CD8-positive, alpha-beta memory T cell (primary cell): ENCODE measurements around the gene UNKL. TPM values are rescaled to one million over a fixed set of nuclear protein-coding genes. Genes with fewer than 3 reads are reported as not detected.
A peak's percentile ranks its signal among the peaks of the same experiment; 100 is the strongest.

ENCODE experiments used
- CTCF ChIA-PET: fragments of 350-600 bp; sonication (Branson Sonifier 250); formaldehyde crosslinking; loops from one replicate; lab custom pipeline; 2021; ENCODE audit warnings: antibody characterized with exemption; lab: Charles Lee
- POLR2A ChIA-PET: fragments of 350-600 bp; sonication (Branson Sonifier 250); formaldehyde crosslinking; loops from one replicate; lab custom pipeline; 2021; ENCODE audit warnings: antibody characterized with exemption; lab: Charles Lee
- DNase-seq, 5 donors: peaks; one replicate each; pipeline versions ENCODE4 v3.0.0 to v3.0.0-alpha.2; 2020 to 2022; ENCODE audit warnings: mixed read lengths in 1 of 5
- H3K27ac ChIP-seq: one replicate; pipeline ENCODE4 v1.7.0; 2013; ENCODE audit warnings: low read depth, mild to moderate bottlenecking, low read length, moderate library complexity
- H3K27me3 ChIP-seq: 2 replicates; pipeline ENCODE4 v1.7.0; 2013; ENCODE audit warnings: low read length, mild to moderate bottlenecking; ENCODE audit not compliant: insufficient read depth, poor library complexity, severe bottlenecking
- H3K36me3 ChIP-seq: 2 replicates; pipeline ENCODE4 v1.7.0; 2013; ENCODE audit warnings: mild to moderate bottlenecking, low read length, moderate library complexity; ENCODE audit not compliant: insufficient read depth
- H3K4me1 ChIP-seq: 2 replicates; pipeline ENCODE4 v1.7.0; 2013; ENCODE audit warnings: mild to moderate bottlenecking, low read length, moderate library complexity; ENCODE audit not compliant: insufficient read depth
- H3K4me3 ChIP-seq: 2 replicates; pipeline ENCODE4 v1.7.0; 2013; ENCODE audit warnings: mild to moderate bottlenecking, low read length
- H3K9me3 ChIP-seq: 2 replicates; pipeline ENCODE4 v1.7.0; 2013; ENCODE audit warnings: mild to moderate bottlenecking, low read length
- H3K27ac Mint-ChIP-seq, 8 donors: one replicate each; pipeline ENCODE4 v1.8.0; 2020 to 2021; ENCODE audit warnings: mixed read lengths in 8 of 8, mild to moderate bottlenecking in 6 of 8, inconsistent platforms in 3 of 8, moderate library complexity in 3 of 8
- H3K27me3 Mint-ChIP-seq, 2 donors: one replicate each; pipeline ENCODE4 v1.8.0; 2020 to 2021; ENCODE audit warnings: mixed read lengths in 2 of 2, mild to moderate bottlenecking in 1 of 2, moderate library complexity in 1 of 2
- H3K36me3 Mint-ChIP-seq, 3 donors: one replicate each; pipeline ENCODE4 v1.8.0; 2020 to 2021; ENCODE audit warnings: mixed read lengths in 3 of 3, inconsistent platforms in 1 of 3, mild to moderate bottlenecking in 1 of 3
- H3K4me1 Mint-ChIP-seq, 3 donors: one replicate each; pipeline ENCODE4 v1.8.0; 2020 to 2021; ENCODE audit warnings: mixed read lengths in 3 of 3, inconsistent platforms in 1 of 3, mild to moderate bottlenecking in 1 of 3
- H3K4me3 Mint-ChIP-seq, 7 donors: one replicate each; pipeline ENCODE4 v1.8.0; 2020 to 2021; ENCODE audit warnings: mixed read lengths in 7 of 7, mild to moderate bottlenecking in 6 of 7, moderate library complexity in 4 of 7, inconsistent platforms in 2 of 7
- H3K9me3 Mint-ChIP-seq, 5 donors: one replicate each; pipeline ENCODE4 v1.8.0; 2020 to 2022; ENCODE audit warnings: mixed read lengths in 5 of 5, mild to moderate bottlenecking in 3 of 5, moderate library complexity in 2 of 5, inconsistent platforms in 1 of 5
- polyA plus RNA-seq: library from polyadenylated mRNA; unstranded; fragments of 300-500 nt; fragmentation: Illumina TruSeq; gene quantifications from one replicate; pipeline ENCODE4 v1.2.3, GENCODE V29; 2021
- total RNA-seq, 2 experiments: library from RNA; stranded (reverse); gene quantifications; one replicate each; pipeline ENCODE4 v1.2.3, GENCODE V29; 2021

UNKL gene
- total and polyA plus RNA-seq, 3 experiments from 2014 or later = 8.1 to 38.0 (median 32.9) TPM

DNA sequence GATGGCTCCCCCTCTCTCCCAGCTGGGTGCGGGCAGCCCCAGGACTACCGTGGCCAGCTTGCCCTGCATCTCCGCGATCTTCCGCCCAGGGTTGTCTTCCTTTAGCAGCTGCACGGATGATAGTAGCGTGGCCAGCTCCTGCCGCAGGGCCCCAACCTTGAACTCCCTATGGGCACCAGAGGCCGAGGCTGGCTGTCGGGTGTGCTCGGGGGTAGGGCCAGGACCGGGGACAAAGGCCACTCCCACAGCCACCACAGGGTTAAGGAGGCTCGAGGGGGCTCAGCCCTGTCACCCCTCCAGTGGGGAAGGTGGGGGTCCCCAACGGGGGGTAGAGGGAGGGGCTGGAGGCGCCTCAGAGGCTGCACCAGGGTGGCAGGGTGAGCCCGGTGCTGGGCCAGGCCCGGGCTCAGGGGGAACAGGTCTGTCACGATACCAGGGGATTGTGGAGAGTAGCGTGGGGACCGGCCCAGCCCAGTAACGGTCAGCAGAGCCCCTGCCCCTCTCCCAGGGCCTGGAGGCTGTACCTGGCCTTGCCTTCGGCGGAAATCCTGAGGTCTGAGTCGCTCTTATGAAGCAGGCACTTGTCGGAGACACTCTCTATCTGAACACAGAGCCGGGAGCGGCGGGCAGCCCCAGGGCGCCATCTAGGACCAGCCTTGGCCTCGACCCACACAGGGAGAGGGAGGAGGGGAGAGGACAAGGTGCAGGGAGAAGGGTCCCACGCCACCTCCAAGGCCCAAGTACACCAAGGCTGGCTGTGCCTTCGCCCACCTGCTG is 21.6 kb upstream of the UNKL start:
- H3K27ac ChIP-seq = no peak overlapping the region
- POLR2A ChIA-PET = no interaction called here
- no peaks in the 10 kb centered on the region for H3K27me3 ChIP-seq
- H3K27me3 Mint-ChIP-seq = no peaks in the 10 kb centered on the region
- H3K4me1 ChIP-seq = no peaks in the 10 kb centered on the region
- peaks cover 0 to 5% (median 0%) of the 10 kb centered on the region in 3 donors for H3K4me1 Mint-ChIP-seq
- no peak overlapping the region for H3K4me3 ChIP-seq
- peak overlapping the region in 1 of 8 donors; percentile 78 for H3K27ac Mint-ChIP-seq
- H3K9me3 Mint-ChIP-seq = no peaks in the 10 kb centered on the region
- DNase-seq = no peak
- no peaks in the 10 kb centered on the region for H3K9me3 ChIP-seq
- H3K4me3 Mint-ChIP-seq = no peak overlapping the region
- no peaks in the 10 kb centered on the region for H3K36me3 ChIP-seq
- CTCF ChIA-PET = interaction anchor here (1.1 kb wide), 1 partner anchor 42 kb away, joined by 3 read pairs; no protein-coding TSS in a partner anchor
- H3K36me3 Mint-ChIP-seq = no peaks in the 10 kb centered on the region

DNA sequence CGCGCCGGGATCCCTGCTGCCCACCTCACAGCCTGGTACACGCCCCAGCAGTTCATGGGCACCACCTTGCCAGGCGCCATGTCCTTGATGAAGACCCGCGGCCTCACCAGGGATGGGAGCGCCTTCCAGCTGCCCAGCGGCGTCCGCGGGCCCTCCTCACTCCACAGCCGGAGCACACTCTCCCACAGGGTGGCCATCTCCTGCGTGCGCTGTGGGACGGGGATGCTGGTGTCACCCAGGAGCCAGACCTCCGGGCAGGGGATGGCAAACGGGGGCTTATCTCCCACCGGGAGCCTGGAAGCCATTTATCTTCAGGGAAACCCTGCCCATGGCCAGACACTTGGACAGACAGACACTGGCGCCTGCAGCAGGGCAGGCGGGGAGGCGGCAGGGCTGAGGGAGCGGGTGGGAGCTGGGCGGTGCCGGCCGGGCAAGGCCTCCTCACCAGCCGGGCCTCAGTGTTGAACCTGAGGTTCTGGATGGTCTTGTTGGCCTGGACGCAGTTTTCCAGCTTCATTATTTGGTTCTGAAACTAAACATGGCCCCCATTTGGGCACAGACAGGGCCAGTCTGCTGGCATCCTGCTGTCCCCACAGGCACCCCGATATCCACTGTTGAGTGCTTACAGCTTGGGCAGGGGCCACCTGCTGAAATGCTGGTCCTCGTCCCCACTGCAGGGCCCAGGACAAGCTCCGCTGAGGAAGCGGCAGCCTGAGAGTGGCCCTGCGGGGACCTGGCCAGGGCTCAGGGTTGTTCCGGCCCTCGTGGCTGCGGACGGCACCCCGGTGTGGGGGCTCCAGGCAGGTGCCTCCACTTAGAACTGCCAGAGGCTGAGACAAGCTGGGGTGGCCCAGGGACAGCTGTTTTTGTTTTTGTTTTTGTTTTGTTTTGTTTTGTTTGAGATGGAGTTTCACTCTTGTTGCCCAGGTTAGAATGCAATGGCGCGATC is 20.4 kb upstream of the UNKL start:
- Histone ChIP-seq H3K9me3 (no peaks in the 10 kb centered on the region), H3K27ac (no peak overlapping the region), H3K27me3 (no peaks in the 10 kb centered on the region), H3K36me3 (no peaks in the 10 kb centered on the region), H3K4me1 (no peaks in the 10 kb centered on the region), H3K4me3 (no peak overlapping the region)
- CTCF ChIA-PET = interaction anchor here (1.1 kb wide), 1 partner anchor 43 kb away, joined by 3 read pairs; no protein-coding TSS in a partner anchor
- Mint-ChIP-seq H3K4me3 (no peak overlapping the region), H3K27me3 (no peaks in the 10 kb centered on the region), H3K4me1 (peaks cover 0 to 5% (median 0%) of the 10 kb centered on the region in 3 donors), H3K27ac (no peak overlapping the region), H3K36me3 (no peaks in the 10 kb centered on the region), H3K9me3 (no peaks in the 10 kb centered on the region)
- POLR2A ChIA-PET = interaction anchor here (0.9 kb wide), 1 partner anchor 59 kb away, joined by 3 read pairs; the partner anchor contains the start of gene TELO2
- no peak for DNase-seq

DNA sequence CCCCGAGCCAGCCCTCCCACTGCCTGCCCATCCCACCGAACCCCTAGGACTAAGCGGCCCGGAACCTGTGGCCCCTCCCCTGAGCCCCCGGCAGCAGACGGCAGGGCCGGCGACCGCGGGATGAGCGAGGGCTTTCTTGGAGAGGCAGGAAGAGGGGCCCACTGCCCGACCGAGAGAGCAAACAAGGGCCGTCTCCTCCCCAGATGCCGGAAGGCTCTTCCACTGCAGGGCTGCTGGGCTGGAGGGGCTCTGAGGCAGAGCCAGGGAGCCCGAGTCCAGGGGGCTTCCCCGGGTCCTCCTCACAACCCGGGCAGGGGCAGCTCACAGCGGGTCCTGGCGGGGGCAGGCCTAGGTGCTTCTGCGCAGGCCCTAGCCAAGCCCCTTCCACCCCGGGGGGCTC is 19.3 kb upstream of the UNKL start:
- Histone ChIP-seq H3K27me3 (no peaks in the 10 kb centered on the region), H3K4me3 (no peak overlapping the region), H3K9me3 (no peaks in the 10 kb centered on the region), H3K4me1 (no peaks in the 10 kb centered on the region), H3K36me3 (no peaks in the 10 kb centered on the region), H3K27ac (no peak overlapping the region)
- H3K27me3 Mint-ChIP-seq = no peaks in the 10 kb centered on the region
- H3K27ac Mint-ChIP-seq = no peak overlapping the region
- H3K4me1 Mint-ChIP-seq = peaks cover 0 to 5% (median 0%) of the 10 kb centered on the region in 3 donors
- no peaks in the 10 kb centered on the region for H3K9me3 Mint-ChIP-seq
- DNase-seq = no peak
- no peaks in the 10 kb centered on the region for H3K36me3 Mint-ChIP-seq
- CTCF ChIA-PET = no interaction called here
- POLR2A ChIA-PET = no interaction called here
- no peak overlapping the region for H3K4me3 Mint-ChIP-seq

DNA sequence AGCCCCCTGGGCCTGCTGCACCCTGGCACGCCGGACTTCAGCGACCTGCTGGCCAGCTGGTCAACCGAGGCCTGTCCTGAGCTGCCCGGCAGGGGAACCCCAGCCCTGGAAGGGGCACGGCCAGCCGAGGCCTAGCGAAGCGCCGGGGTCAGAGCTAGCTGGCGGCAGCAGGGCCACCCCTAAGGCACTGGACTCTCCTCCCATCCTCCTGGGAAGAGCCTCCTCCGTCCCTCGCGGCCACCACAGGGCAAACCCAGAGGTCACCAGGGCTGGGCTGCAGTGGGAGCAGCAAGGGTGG is 18.7 kb upstream of the UNKL start:
- H3K27ac ChIP-seq = no peak overlapping the region
- DNase-seq = no peak
- no peaks in the 10 kb centered on the region for H3K4me1 ChIP-seq
- ChIA-PET POLR2A (no interaction called here), CTCF (no interaction called here)
- Mint-ChIP-seq H3K4me1 (peaks cover 0 to 5% (median 0%) of the 10 kb centered on the region in 3 donors), H3K27me3 (no peaks in the 10 kb centered on the region), H3K27ac (no peak overlapping the region), H3K4me3 (no peak overlapping the region), H3K36me3 (no peaks in the 10 kb centered on the region), H3K9me3 (no peaks in the 10 kb centered on the region)
- H3K9me3 ChIP-seq = no peaks in the 10 kb centered on the region
- no peak overlapping the region for H3K4me3 ChIP-seq
- no peaks in the 10 kb centered on the region for H3K27me3 ChIP-seq
- no peaks in the 10 kb centered on the region for H3K36me3 ChIP-seq

DNA sequence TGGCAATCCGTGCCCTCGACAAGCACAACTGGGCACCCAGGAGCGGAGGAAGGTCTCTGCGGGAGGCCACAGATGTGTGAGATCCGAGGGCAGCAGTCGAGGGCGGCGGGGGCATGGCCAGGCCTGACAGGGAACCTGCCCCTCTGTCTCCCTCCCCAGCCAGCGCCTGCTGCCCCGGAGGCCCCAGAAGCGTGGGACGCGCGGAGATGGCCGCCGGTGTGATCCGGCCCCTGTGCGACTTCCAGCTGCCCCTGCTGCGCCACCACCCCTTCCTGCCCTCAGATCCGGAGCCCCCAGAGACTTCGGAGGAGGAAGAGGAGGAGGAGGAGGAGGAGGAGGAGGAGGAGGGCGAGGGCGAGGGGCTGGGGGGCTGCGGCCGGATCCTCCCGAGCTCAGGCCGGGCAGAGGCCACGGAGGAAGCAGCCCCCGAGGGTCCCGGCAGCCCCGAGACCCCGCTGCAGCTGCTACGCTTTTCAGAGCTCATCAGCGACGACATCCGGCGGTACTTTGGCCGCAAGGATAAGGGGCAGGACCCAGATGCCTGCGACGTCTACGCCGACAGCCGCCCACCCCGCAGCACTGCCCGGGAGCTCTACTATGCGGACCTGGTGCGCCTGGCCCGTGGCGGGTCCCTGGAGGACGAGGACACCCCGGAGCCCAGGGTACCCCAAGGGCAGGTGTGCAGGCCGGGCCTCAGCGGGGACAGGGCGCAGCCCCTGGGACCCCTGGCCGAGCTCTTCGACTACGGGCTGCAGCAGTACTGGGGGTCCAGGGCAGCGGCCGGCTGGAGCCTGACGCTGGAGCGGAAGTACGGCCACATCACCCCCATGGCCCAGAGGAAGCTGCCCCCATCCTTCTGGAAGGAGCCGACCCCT is 18.1 kb upstream of the UNKL start:
- Mint-ChIP-seq H3K36me3 (no peaks in the 10 kb centered on the region), H3K9me3 (no peaks in the 10 kb centered on the region), H3K27me3 (no peaks in the 10 kb centered on the region), H3K4me1 (peaks cover 0 to 5% (median 0%) of the 10 kb centered on the region in 3 donors), H3K27ac (peak overlapping the region in 1 of 8 donors; percentile 53), H3K4me3 (peak overlapping the region in 5 of 7 donors; percentile 11 to 66 (median 27))
- Histone ChIP-seq H3K9me3 (no peaks in the 10 kb centered on the region), H3K36me3 (no peaks in the 10 kb centered on the region), H3K27ac (no peak overlapping the region), H3K4me3 (no peak overlapping the region), H3K27me3 (no peaks in the 10 kb centered on the region), H3K4me1 (no peaks in the 10 kb centered on the region)
- POLR2A ChIA-PET = interaction anchor here (1.0 kb wide), 2 partner anchors 12 to 273 kb away, joined by 4 to 6 read pairs; partner anchors contain the start of genes MAPK8IP3 and UQCC4
- DNase-seq = peak in 1 of 5 donors; percentile 13
- CTCF ChIA-PET = interaction anchor here (0.8 kb wide), 1 partner anchor 11 kb away, joined by 3 read pairs; the partner anchor contains the start of gene UQCC4

DNA sequence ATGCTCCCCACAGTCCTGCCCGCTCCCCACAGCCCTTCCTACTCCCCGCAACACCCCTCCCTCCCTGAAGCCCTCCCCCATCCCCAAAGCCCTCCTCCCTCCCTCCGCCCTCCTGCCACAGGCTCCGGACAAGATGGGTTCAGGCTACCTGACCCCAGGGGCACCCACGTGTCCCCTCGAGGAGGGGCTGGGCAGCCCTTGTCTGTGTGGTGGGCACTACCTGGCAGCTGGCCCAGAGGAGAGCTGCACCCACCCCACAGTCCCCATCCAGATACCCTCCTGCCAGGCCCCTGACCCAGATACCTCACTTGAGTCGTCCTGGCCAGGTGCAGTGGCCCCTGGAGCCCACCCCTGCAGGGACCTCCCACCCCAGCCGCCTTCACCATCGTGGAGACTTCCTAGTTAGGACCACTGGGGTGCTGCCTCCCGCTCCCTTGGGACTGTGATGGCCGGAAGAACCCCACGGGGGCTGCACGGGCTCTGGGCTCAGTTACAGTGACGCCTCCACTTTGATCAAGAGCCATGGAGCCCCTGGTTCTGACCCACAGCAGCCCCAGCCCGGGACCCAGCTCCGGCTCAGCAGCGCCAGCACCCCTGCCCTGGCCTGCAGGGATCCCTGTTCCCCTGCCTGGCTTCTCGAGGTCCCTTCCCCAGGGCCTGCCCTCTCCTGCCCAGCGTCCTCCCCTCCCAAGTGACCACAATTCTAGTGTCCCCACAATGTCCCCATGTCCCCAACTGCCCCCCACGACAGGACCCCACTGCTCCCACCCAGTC is 17.2 kb upstream of the UNKL start:
- H3K4me1 ChIP-seq = no peaks in the 10 kb centered on the region
- no peaks in the 10 kb centered on the region for H3K27me3 ChIP-seq
- H3K4me1 Mint-ChIP-seq = peaks cover 0 to 5% (median 0%) of the 10 kb centered on the region in 3 donors
- H3K27ac ChIP-seq = no peak overlapping the region
- H3K4me3 Mint-ChIP-seq = peak overlapping the region in 4 of 7 donors; percentile 41 to 80 (median 55)
- H3K9me3 Mint-ChIP-seq = no peaks in the 10 kb centered on the region
- H3K4me3 ChIP-seq = no peak overlapping the region
- no peaks in the 10 kb centered on the region for H3K36me3 ChIP-seq
- POLR2A ChIA-PET = interaction anchor here (1.0 kb wide), 2 partner anchors 11 to 274 kb away, joined by 4 to 6 read pairs; partner anchors contain the start of genes MAPK8IP3 and UQCC4
- CTCF ChIA-PET = no interaction called here
- no peaks in the 10 kb centered on the region for H3K36me3 Mint-ChIP-seq
- peak overlapping the region in 3 of 8 donors; percentile 38 to 53 (median 47) for H3K27ac Mint-ChIP-seq
- no peak for DNase-seq
- H3K27me3 Mint-ChIP-seq = no peaks in the 10 kb centered on the region
- no peaks in the 10 kb centered on the region for H3K9me3 ChIP-seq
